HG02943 (cell line): ENCODE measurements around the gene CLDN34.
A peak's percentile ranks its signal among the peaks of the same experiment; 100 is the strongest.

Source experiments
- ATAC-seq: cut with Tn5 transposase; IDR thresholded peaks from one replicate; pipeline ENCODE4 v1.9.1; 2021; ENCODE audit warnings: mild to moderate bottlenecking, low read depth, moderate library complexity; ENCODE audit not compliant: unreplicated experiment

CLDN34 gene

DNA sequence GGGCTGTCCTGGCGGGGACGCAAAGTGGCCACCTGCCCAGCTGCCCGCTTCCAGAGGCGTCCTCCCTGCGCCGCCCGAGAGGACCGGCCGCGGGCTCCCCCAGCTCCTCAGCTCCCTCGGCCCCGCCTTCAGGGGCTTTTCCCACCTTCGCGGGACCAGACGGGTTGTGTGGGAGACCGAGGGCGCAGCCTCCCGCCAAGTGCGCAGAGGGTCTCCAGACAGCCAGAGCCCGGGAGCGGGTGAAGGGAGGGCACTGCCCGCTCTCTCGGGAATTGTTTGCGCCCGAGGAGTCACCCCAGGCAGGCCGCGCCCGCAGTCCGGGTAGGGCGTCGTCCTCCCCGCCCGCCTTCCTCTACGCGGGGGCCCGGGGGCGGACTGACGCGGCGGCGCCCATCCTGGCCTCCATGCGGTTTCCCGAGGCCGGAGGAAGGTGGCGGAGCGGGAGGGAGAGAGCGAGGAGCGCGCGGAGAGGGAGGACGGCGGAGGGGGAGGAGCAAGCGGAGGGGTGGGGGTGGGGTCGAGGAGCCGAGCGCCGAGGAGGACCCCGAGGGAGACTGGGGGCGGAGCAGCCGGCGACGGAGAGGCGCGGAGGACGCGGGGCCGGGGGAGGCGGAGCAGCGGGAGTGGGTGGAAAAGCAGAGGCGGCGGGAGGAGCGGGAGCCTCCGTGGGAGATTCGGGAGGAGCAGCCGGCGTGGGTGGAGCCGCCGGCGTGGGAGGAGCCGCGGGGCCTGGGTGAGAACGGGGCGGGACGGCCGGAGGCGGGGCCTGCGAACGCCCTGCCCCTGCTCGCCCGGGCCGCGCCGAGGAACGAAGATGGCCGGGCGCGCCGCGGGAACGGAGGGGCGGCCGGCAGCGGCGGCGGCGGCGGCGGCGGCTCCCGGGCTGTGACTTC lies 47.5 kb downstream of the CLDN34 start:
- ATAC-seq: peak; percentile 81

GRCh38 chrX:10015355-10015722 lies 48.2 kb downstream of the CLDN34 start:
- peak; percentile 8 for ATAC-seq

- no peak for ATAC-seq
Observed at GRCh38 chrX:10015723-10016518, 48.8 kb downstream of the CLDN34 start.

DNA sequence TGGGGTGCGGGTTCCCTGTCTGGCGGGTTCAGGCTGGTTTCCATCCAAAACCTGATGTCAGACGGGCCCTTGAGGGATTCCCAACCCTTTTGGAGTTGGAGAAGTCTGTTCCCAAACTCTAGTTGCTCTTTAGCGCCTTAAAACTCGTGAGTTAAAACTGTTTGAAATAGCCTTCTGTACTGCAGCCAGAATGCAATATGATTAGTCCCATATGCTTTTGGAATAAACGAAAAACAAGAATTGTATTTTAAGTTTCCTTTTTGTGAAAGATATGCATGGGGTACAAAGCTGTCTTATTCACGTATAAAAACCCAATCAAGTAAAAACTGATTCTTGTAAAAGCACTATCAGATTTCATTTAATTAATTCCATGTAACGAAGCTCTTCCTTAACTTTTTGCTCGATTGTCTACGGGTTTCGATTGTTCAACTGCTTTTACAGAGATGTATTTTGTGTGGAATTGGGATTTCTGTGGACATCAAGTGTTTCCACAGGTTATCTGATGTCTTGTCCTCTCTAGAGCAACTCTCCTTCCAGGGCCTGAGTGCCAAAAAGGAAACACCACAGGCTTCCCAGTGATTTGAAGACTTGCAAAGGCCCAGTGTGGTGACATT lies 49.5 kb downstream of the CLDN34 start:
- ATAC-seq: no peak

DNA sequence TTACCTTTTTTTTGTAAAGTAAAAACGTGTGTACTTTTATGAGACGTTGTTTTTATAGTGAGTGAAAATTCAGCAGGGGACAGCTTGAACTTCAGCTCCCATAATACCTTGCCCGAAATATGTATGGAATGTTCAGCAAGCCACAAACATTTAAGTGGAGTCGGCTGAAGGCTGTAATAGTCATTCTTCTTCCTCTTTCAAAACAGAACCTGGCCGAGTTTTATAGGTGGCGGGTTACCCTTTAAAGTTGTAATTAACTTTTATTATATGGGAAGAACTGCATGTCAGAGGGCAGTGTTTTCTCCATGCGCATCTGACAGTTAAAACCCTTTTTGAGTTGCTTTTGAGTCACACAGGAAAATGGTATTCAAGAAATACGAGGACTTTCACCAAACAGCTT lies 50.7 kb downstream of the CLDN34 start:
- no peak for ATAC-seq
